HG02938 (cell line): ENCODE measurements around the gene SCD5.
"Not testable (repeated sequence)": the region's sequence is repeated elsewhere in the genome, so short reads cannot be mapped to it uniquely, and the experiment has no call there.

Experiments
- ATAC-seq: cut with Tn5 transposase; IDR thresholded peaks from one replicate; pipeline ENCODE4 v1.9.1; 2021; ENCODE audit warnings: mild to moderate bottlenecking, moderate library complexity; ENCODE audit not compliant: unreplicated experiment

The SCD5 gene

DNA sequence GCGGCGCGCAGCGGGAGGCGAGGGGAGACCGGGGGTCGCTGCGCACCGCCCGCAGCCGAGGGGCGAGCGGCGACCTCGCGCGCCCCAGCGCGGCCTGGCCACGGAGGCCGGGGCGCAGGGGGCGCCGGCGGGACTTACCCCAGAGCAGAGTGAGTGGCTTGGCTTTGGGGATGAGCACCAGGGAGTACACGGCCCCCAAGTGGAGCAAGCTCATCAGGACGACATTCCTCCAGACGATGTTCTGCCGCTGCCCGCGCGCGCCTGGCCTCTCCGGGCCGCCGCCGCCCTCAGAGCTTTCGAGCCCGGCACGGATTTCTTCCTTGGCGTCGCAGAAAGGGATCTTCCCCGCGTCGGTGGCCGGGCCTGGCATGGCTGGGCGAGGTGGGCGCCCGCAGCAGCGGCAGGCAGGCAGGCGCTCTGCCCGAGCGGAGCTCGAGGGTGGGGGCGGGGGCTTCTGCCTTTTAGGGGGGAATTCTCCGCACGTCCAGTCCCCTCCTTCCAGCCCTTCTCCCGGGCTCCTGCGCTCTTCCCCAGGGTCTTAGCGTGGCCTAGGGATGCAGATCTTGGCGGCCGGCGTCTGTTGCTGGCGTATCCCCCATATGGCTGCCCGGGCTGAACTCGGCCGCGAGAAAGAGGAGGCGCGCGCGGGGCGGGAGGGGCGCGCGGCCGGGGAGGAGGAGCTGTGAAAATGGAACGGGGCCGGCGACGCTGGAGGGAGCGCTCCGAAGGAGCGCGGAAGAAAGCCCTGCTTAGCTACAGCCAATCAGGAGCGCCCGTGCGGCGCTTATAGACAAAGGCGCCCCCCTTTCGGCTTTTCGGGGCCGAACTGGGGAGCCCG lies at the start of gene SCD5:
SCD5 (minus strand) TSS at position 629 of the 838 bp plus-strand sequence; CDS start at position 370, 259 bp downstream.
- peak; percentile 69 for ATAC-seq

DNA sequence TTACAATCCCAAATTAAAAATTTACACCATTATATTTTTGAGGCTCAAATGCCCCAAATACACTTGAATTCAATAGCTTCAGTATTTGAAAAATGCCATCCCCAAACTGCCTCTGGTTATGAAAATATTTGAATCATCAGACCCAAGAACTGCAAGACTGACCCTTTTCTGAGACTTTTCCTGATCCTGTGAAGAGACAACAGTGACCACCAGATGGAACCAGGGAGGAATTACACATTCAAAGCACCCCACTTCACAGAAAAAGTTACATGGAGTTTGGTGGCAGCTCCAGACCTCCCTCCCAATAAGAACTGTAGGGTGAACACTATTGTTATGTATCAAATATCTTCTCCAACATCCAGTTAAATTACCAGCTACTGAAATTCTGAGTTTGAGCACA lies 44.0 kb upstream of the SCD5 start:
- no peak for ATAC-seq

DNA sequence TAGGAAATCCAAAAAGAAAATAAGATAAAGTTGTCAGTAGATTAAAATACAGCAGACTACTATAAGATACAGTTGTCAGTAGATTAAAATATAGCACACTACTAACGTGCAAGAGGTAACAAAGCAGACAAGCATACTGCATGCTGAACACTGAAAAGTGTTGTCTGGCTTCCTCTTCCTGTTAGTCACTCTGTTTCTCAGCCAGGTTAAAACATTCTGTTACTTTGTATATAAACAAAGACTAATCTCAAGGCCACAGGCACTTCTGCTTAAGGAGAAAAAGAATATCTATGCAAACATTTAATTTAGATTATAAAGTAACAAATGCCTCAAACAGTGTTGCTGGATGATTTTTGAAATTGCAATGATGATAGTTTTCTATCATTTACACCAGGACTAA lies 41.0 kb upstream of the SCD5 start:
- ATAC-seq, result no peak

DNA sequence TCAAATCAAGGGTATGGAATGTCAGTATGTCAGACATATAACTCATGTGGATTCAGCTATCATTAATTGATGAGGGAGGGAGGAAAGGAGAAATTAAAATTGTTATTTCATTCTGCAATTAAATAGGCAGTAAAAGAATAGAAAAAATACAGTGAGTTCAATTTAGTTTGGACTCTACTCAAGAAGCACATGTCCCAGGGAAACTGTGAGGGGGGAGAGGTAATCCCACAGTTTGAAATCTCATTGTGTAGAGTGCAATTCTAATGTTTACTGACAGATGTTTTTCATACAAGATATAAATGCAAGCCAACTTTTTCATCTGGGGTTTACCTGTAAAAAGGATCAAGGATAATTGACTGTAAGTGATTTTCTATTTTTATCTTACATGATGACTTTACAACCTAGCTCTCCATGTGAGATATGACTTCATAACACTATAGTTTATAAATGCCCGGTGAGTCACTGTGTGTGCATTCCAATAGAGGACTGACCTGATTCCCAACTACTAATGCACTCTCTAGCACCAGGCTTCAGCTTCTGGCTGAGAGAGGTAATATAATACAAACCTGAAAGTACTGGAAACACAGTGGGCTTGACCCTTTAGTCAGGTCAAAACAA lies 35.2 kb upstream of the SCD5 start:
- ATAC-seq, result no peak

DNA sequence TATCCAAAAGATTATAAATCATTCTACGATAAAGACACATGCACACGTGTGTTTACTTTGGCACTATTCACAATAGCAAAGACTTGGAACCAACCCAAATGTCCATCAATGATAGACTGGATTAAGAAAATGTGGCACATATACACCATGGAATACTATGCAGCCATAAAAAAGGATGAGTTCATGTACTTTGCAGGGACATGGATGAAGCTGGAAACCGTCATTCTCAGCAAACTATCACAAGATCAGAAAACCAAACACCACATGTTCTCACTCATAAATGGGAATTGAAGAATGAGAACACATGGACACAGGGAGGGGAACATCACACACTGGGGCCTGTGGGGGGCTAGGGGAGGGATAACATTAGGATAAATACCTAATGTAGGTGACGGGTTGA lies 34.5 kb upstream of the SCD5 start:
- ATAC-seq, result not testable (repeated sequence)

DNA sequence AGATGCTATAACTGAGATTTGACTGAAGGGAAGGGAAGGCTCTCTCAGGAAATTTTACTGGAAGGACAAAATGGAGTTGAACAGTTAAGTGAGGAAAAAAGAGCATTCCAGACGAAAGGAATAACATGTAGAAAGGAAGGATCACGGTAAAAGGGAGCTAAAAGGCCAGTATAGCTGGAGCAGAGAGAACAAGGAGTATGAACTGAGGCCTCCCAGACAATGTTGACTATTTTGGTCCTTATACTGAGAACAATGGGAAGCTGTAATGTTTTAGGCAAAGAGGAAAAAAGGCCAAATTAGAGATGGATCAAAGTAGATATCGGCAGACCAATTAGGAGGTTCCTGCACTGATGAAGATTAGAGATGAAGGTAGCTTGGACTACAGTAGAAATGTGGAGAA lies 26.8 kb upstream of the SCD5 start:
- ATAC-seq, result no peak

DNA sequence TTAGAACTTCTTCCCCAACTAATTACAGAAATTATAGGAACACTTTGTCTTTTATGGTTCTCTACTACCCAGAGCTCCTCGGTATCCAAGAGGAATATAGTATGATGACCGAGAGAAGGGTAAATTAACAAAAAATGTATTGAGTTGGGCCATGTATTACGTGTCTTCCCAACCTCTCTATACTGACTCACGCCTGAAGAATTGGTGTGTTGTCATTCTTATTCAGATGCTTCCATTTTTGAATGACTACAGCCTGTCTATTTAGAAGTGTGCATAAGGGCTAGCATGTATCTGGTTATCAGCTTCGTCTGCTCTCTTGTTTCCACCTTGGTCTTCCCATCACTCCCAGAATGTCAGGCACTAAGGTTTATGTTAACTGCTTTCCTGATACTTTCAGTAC lies 24.5 kb upstream of the SCD5 start:
- ATAC-seq, result no peak

DNA sequence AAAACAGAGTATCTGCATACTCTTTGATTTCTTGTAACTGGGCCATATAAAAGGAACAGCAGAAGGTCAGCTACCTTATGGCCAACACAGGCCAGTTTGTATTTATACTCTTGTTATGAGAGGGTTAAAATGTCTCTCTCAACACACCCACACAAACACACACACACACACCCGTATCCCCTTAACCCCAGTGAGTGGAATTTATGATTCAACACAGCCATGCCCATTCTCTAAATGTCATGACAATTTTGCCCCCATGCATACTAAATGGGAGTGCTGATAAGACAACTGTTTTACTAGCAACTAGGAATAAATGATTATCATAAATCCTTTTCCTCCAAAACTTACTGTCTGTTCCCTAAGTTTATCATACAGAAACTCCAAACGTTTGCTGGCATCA lies 22.1 kb upstream of the SCD5 start:
- no peak for ATAC-seq

DNA sequence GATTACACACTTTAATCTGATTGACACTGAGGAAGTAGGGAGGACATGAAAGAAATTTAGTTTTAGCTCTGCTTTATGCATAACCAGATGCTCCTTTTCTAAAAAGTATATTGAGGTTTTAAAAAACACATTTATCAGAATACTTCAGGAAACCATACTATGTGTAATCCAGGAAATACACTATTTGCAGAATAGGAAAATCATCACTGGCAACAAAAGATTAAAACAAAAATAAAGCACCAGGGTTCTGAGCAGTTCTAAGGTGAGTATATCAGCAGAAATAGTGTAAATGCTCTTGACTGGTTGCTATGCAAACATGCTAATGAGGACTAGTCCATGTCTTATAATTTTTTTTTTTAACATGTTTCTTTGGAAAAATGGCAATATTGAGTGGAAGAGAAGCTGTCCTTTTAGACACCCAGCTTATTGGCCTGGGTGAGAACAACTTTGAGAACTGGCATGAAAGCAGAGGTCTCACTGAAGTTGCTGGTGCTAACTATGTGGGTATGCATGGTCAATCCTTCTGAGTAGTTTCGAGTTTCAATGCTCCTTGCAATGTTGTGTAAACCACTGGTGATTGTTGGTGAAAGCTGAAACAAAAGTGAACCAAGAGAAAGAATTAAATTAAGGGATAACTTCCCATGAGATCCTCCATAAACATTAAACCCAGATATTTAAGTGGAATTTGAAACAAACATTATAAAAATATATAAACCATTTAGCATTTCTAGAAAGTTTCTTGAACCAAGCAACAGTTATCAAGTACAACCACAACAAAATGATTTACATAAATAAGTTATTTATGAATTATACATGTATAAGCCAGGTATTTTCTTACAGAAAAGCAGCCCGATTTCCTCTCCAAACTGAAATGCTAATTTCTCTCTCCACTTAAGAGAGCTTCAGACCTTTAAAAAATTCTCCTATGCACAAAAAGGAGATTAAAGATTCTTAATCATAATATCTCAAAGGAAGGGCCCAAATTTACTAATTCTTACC lies 20.4 kb upstream of the SCD5 start:
- ATAC-seq, result peak; percentile 70

DNA sequence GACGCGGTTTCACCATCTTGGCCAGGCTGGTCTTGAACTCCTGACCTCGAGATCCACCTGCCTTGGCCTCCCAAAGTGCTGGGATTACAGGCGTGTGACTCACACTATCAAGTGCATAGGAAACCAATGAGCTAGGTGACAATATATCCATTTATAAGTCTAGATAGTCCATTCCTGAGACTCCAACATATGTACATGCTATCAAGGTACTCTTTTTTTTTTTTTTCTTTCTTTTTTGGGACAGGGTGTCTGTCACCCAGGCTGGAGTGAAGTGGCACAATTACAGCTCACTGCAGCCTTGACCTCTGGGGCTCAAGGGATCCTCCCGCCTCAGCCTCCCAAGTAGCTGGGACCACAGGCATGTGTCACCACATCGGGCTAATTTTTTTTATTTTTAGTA lies 18.3 kb upstream of the SCD5 start:
- not testable (repeated sequence) for ATAC-seq

DNA sequence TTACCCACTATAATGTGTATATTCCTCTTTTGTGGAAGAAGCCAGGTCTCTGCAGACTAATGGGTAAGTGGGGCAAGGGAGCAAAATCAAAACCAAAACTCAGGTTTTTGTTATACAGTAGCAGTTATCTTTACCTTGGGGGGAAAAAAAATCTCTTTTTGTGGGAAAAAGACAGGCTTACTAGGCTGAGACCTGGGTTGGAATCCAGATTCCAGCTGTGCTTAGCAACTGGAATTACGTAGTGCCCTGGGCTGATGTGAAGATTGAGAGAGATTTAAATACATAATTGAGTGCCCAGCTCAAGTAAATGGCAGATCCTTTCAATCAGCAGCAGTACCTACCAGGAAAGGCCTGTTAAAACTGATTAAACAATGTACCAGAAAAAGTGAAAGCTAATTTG lies 15.4 kb upstream of the SCD5 start:
- no peak for ATAC-seq

DNA sequence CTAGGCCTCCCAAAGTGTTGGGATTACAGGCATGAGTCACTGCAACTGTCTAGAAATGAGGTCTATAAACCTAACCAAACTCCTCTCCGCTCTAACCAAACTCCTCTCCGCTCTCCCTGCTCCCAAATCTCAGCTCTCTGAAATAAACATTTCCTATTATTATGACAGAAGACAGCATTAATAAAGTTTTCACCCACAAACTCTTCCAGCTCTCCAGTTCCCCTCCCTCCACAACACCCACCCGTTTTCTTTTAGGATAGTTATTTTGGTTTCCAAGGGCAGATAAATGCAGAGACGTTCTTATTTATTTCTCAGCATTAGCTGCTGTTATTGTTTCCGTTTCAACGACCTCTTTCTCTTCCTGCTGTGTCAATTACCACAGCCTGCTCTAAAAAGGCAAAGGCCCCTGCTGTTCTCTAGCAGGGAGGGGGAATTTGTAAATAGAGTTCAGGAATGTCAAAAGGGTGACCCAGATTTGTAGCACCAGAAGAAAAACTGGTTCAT lies 13.3 kb upstream of the SCD5 start:
- no peak for ATAC-seq

DNA sequence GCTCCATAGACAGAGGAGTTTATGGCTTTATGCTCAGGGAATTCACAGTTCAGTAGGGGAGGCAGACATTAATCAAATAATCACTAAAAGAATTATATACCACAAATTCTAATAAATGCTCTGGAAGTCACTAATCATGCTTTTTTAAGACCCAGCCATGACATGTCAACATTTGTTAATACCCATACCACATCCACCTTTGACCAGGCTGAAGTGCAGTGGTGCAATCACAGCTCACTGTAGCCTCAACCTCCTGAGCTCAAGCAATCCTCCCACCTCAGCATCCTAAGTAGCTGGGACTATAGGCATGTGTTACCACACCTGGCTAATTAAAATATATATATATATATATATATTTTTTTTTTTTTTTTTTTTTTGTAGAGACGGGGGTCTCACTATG lies 12.8 kb upstream of the SCD5 start:
- ATAC-seq, result no peak

DNA sequence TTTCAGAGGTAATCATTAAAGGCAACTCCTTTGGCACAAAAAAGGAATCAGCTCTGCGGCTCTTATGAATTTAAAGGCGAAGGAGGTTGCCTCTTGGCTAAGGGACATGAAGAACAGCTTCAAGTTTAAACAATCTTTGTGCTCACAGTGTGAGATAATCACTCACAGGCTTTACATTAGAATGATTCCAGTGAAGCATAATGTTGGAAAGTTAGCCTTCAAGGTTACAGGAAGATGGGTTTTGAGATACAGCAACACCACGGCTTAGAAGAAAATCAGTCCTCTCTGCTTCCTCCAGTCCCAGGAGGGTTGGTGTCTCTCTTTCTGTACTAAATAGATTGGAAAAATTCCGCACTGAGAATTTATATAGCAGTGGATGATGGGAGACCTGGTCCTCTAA lies 11.6 kb upstream of the SCD5 start:
- no peak for ATAC-seq

DNA sequence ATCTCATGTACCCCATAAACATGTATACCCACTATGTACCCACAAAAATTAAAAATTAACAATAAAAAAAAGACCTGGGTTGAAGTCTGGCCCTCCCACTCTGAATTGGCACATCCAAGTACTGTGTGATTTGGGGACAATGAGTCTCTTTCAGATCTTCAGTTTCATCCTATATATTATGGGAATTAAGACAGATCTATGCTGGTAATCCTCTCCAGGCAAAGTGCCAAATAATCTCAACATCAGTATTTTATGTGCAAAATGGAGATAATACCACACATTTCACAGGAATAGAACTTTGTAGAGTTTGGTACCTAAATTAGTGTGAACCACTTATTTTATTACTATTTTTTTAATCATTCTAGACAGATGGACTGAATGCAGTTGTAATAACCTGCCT lies 11.0 kb upstream of the SCD5 start:
- no peak for ATAC-seq

DNA sequence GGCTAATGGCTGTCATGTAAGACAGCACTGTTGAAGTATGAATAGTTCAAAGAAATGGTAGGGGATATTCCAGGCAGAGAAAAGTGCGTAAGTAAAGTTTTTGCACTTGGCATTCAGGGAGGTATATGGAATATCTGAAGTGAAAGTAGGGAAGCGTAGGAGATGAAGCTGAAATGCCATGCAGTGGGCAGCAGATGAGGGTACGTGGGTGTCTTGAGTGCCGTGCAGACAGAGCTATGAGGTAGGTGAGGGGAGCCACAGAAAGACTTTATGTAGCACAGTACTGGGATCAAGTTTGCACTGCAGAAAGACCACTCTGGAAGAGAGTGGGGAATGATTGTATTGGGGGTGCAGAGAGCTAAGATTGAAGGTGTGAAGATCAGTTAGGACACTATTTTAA lies 5.2 kb upstream of the SCD5 start:
- ATAC-seq, result no peak

DNA sequence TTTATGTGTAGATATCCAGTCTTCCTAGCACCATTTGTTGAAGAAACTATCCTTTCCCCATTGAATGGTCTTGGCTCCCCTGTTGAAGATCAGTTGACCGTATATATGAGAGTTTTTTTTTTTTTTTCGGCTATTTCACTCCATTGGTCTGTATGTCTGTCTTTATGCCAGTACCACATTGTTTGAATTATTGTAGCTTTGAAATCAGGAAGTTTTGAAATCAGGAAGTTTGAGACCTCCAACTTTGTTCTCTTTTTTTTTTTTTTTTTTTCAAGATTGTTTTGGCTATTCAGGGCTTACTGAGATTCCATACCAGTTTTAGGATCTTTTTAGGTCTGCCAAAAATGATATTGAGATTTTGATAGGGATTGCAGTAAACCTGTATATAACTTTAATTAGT lies 4.3 kb upstream of the SCD5 start:
- no peak for ATAC-seq

DNA sequence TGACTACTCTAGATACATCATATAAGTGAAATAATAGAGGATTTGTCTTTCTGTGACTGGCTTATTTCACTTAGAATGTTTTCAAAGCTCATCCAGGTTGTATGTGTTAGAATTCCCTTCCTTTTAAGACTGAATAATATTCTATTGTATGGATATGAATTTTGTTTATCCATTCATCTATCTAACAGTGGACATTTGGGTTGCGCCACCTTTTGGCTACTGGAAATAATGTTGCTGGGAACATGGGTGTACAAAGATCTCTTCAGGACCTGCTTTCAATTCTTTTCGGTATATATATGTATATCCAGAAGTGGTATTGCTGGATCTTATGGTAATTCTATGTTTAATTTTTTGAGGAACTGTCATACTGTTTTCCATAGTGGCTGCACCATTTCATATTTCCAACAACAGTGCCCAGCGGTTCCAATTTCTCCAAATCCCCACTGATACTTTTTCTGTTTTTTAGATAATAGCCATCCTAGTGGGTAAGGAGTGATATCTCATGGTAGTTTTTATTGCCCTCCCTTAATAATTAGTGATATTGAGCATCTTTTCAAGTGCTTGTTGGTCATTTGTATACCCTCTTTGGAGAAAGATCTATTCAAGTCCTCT lies 3.4 kb upstream of the SCD5 start:
- no peak for ATAC-seq

DNA sequence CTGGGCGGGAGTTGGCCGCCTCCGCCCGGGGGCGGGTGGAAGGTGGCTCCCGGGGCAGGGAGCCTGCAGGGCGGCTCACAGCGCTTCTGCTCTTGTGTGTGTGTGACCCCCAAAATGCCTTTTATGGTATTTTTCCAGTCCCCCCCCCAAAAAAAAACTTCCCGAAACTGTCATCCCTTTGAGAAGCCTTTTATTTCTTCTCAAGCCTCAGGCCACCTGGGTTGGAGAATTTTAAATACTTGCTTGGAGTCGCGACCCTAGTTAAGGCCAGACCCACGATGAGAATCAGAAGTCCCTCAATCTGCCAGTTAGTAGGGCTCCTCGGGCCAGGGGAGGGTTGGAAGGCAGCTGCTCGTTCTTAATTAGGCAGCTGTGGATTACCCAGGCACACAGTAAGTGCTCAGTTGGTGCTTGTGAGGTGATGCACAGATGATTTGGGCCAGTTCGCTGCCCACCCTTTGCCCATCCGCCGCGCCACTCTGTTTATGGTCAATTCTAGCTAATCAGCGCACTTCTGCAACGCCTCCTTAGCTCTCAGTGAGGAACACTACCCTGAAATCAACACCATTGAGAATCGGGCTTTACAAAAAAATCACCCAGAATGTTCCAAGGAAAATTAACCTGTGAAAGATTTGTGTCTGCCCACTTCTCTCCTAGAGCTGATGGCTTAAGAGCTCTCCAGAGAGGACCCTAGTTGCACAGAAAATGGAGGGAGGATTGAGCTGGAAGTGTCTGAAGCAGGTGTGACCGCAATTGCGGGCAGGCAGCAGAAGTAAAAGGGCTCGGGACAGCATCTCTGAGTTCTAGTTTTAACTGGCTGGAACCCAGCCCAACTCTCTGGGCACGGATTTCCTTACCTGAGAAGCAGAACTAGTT lies 648 bp upstream of the SCD5 start:
- no peak for ATAC-seq
